ENCODE data around the gene HOXD9. TPM values are rescaled to one million over a fixed set of nuclear protein-coding genes. Genes with fewer than 3 reads are reported as not detected.

The HOXD9 gene
- polyA plus RNA-seq, 1 experiment, result not detected

DNA sequence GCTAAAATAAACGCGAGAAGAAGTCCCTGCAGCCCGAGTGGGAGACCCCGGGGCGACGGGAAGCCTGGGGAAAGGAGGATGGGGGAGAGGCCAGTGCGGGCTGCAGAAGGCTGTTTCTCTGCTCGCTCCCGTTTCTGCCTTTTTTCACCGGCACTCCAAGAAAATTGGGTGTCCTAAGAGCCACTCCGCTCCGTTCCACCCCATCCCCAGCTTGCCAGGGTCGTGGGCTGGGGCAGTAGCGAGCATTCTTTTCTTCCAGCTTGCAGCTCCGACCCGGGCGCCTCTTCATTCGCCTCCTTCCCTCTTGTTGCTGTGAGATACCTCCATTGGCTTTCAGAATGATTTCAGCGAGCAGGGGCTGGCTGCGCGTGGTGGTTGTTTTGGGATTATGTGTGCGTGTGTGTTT lies 35.7 kb downstream of the HOXD9 start:
- CTCF ChIA-PET, result interaction anchor here (0.5 to 0.7 kb wide), 3 partner anchors 19 to 668 kb away, joined by 3 to 11 read pairs (median 4); no protein-coding TSS in a partner anchor
- no peak overlapping the region for H3K27ac ChIP-seq (ENCODE audit: low read depth, low read length)
- TF ChIP-seq, protein P1, sequence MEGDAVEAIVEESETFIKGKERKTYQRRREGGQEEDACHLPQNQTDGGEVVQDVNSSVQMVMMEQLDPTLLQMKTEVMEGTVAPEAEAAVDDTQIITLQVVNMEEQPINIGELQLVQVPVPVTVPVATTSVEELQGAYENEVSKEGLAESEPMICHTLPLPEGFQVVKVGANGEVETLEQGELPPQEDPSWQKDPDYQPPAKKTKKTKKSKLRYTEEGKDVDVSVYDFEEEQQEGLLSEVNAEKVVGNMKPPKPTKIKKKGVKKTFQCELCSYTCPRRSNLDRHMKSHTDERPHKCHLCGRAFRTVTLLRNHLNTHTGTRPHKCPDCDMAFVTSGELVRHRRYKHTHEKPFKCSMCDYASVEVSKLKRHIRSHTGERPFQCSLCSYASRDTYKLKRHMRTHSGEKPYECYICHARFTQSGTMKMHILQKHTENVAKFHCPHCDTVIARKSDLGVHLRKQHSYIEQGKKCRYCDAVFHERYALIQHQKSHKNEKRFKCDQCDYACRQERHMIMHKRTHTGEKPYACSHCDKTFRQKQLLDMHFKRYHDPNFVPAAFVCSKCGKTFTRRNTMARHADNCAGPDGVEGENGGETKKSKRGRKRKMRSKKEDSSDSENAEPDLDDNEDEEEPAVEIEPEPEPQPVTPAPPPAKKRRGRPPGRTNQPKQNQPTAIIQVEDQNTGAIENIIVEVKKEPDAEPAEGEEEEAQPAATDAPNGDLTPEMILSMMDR (IDR thresholded peaks at IDR 0.05; ENCODE audit: low read depth, low read length), result no peak
- peaks cover 13% of the 10 kb centered on the region; the same call in 1 of the 2 replicates for H3K9me3 ChIP-seq (ENCODE audit: control insufficient read depth, insufficient read depth, low read length)
- H3K27me3 ChIP-seq (ENCODE audit: control insufficient read depth, insufficient read depth, low read length), result peaks cover 93% of the 10 kb centered on the region
- H3K4me3 ChIP-seq (ENCODE audit: low read depth, low read length), result no peak overlapping the region
- DNase-seq (ENCODE audit: low read depth, low spot score), result no peak
- POLR2A ChIA-PET, result no interaction called here

DNA sequence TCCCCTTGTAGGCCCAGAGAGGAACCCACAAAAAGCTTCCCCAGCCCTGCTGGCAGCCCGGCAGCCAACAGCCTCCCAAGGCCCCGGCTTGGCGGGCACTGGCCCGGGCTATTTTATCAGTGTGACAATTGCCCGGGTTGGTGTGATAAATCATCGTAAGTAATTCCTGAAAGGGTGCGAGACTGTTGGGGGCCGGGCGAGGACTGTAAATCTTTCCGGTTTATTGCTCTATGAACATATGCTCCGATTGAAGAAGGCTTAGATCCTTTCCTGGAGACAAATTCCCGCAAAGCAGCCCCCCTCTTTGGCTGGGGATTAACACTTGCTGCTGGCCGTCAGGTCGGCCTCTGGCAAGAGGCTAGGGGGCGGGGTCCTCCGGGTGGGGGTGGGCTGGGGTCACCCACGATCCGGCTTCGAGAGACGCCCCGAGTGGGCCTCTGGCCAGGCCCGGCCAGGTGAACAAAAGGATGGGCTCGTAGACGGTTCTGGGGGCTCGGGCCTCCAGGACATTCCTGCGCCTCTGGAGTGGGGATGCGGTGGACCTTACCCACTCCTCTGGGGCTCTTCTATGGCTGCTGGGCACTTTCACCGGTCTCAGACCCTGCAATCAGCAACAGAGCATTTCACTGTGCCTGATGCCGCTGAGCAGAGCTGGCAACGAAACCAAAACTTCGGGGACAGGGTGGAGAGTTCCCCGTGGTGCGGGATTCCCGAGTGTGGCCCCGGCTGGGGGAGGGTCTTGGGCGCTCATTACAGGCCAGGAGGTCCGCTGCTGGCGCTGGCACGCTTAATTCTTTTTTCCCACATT lies 36.5 kb downstream of the HOXD9 start:
- H3K4me3 ChIP-seq (ENCODE audit: low read depth, low read length), result no peak overlapping the region
- no peak for DNase-seq (ENCODE audit: low read depth, low spot score)
- peaks cover 95% of the 10 kb centered on the region for H3K27me3 ChIP-seq (ENCODE audit: control insufficient read depth, insufficient read depth, low read length)
- no peak overlapping the region for H3K27ac ChIP-seq (ENCODE audit: low read depth, low read length)
- TF ChIP-seq, protein P1 (IDR thresholded peaks at IDR 0.05; ENCODE audit: low read depth, low read length), result no peak
- ChIA-PET CTCF (interaction anchor here (0.5 to 0.6 kb wide), 2 partner anchors 18 to 667 kb away, joined by 3 to 4 read pairs; no protein-coding TSS in a partner anchor), POLR2A (no interaction called here)
- peaks cover 13% of the 10 kb centered on the region; the same call in 1 of the 2 replicates for H3K9me3 ChIP-seq (ENCODE audit: control insufficient read depth, insufficient read depth, low read length)

DNA sequence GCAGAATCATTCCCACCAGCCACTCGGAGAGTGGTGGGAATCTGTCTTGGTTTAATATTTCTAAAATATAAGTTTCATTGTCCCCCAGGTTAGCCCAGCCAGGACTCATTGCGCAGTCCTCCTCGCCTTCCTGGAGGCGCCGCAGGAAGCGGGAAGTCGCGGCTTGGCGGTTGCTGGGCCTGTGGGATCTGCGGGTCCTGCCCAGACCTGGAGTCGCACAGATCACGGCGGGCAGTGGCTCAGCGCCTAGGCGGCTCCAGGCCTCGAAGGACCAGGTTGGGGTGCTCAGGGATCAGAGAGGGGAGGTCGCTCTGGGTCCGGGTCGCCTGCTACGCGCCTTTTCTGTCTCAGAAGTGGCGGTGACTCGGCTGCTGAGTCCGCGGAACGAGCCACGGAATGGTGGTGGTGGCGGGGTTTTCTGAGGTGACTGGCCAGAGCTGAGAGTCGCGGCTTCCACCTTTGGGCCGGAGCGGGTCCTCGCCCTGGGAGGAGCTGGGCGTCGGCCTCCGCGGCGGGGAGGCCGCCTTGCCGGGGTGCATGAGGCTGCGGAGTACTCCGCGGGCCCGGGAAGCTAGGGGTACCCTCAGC lies 37.2 kb downstream of the HOXD9 start:
- ChIA-PET POLR2A (no interaction called here), CTCF (interaction anchor here (1.3 kb wide), 1 partner anchor 295 kb away, joined by 3 read pairs; no protein-coding TSS in a partner anchor)
- DNase-seq (ENCODE audit: low read depth, low spot score), result no peak
- Histone ChIP-seq H3K4me3 (ENCODE audit: low read depth, low read length) (no peak overlapping the region), H3K9me3 (ENCODE audit: control insufficient read depth, insufficient read depth, low read length) (peaks cover 13% of the 10 kb centered on the region; the same call in 1 of the 2 replicates), H3K27ac (ENCODE audit: low read depth, low read length) (no peak overlapping the region), H3K27me3 (ENCODE audit: control insufficient read depth, insufficient read depth, low read length) (peaks cover 95% of the 10 kb centered on the region)
- TF ChIP-seq, protein P1 (IDR thresholded peaks at IDR 0.05; ENCODE audit: low read depth, low read length), result no peak

DNA sequence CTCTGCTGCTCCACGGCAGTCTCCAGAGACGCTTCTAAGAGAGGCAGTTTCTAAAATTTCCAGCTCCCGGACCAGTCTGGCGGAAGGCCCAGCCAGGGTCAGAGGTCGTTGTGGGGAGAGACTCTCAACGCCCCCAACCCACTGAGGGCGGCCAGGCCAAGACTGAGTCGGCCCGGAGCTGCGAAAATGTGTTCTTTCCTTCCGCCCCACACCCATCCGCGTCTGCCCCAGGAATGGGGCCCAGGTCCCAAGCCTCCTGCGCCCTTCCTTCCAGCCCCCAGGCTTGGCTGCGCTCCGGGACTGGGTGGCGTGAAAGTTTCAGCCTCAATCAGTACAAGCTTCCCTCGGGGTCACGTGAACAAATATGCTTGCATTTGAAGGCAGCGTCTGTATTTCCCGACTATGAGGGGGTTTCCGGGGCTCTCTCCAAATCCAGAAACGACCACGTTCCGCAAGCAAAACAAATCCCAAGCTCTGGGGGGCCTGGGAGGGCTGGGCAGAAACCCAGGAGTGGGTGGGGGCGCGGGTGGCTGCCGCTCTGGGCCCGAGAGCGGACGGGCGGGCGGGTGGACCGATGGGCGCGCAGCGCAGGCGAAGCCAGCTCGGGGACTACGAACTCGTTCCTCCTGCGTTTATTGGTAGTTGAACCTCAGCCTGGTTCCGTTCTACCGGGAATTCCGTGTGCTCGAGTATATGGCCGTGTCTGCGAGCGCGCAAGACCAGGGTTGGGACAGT lies 37.9 kb downstream of the HOXD9 start:
- Histone ChIP-seq H3K4me3 (ENCODE audit: low read depth, low read length) (no peak overlapping the region), H3K27me3 (ENCODE audit: control insufficient read depth, insufficient read depth, low read length) (peaks cover 96% of the 10 kb centered on the region), H3K9me3 (ENCODE audit: control insufficient read depth, insufficient read depth, low read length) (peaks cover 13% of the 10 kb centered on the region; the same call in 1 of the 2 replicates), H3K27ac (ENCODE audit: low read depth, low read length) (no peak overlapping the region)
- CTCF ChIA-PET, result interaction anchor here (1.3 kb wide), 1 partner anchor 294 kb away, joined by 3 read pairs; no protein-coding TSS in a partner anchor
- TF ChIP-seq, protein P1 (IDR thresholded peaks at IDR 0.05; ENCODE audit: low read depth, low read length), result no peak
- POLR2A ChIA-PET, result no interaction called here
- no peak for DNase-seq (ENCODE audit: low read depth, low spot score)

All from AG04450 (cell line).